PC-3 (cell line): Measurements from ENCODE around the gene KCNQ1.

Source experiments
- EZH2 ChIP-seq: fragments of 300-600 bp; sonication (generic); IDR thresholded peaks from one replicate; pipeline ENCODE4 v1.6.1; 2017; ENCODE audit warnings: antibody characterized with exemption, mild to moderate bottlenecking, low read length; ENCODE audit not compliant: unreplicated experiment
- TF ChIP-seq, protein P1 (sequence below): fragments of 300-600 bp; sonication (generic); conservative IDR thresholded peaks from 2 replicates; pipeline ENCODE4 v1.5.1; 2017; ENCODE audit warnings: antibody characterized with exemption, low read depth, mild to moderate bottlenecking, low read length

DNA sequence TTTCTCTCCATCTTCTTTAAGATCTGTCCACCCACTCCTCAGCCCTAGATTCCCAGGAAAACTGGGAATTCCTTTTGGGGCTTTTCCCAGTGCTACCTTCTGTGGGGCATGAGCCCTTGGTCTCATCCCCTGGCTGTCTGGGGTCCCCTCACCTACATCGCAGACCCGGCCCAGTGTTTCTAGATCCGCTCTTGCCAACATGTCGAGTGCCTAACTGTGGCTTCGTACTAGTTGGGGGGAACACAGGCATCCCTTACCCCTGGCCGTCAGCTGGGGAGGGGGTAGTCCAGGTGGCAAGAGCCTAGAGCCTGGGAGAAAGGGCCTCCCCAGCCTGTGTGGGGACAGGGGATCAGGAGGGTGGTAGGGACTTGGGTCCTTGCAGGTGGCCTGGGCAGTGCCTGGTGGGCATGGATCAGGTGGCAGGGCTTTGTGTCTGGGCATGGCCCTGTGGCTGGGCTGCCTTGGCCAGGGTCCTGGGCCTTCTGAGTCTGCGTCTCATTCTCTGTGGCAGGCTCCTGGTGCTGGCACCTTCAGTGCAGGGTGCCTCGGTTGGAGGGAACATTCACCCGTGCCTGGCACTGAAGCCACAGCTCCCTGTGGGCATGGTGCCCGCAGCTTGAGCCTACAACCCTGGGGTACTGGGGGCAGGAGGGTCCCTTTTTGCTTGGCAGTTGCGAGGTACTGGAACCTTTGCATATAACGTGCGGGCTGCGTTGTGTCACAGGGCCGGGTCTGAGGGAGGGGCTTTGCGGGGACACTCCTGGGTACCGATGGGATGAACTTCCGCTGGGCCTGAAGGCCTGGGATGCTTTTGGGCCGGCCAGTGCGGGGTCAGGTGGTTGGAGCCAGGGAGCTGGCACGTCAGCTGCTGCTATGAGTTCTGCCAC, 4.1 kb downstream of the KCNQ1 start:
- TF ChIP-seq EZH2: no peak
- TF ChIP-seq, protein P1, sequence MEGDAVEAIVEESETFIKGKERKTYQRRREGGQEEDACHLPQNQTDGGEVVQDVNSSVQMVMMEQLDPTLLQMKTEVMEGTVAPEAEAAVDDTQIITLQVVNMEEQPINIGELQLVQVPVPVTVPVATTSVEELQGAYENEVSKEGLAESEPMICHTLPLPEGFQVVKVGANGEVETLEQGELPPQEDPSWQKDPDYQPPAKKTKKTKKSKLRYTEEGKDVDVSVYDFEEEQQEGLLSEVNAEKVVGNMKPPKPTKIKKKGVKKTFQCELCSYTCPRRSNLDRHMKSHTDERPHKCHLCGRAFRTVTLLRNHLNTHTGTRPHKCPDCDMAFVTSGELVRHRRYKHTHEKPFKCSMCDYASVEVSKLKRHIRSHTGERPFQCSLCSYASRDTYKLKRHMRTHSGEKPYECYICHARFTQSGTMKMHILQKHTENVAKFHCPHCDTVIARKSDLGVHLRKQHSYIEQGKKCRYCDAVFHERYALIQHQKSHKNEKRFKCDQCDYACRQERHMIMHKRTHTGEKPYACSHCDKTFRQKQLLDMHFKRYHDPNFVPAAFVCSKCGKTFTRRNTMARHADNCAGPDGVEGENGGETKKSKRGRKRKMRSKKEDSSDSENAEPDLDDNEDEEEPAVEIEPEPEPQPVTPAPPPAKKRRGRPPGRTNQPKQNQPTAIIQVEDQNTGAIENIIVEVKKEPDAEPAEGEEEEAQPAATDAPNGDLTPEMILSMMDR: no peak
